Stimulated activated CD4-positive, alpha-beta T cell treated with anti-CD3 and anti-CD28 coated beads, Interleukin-1b, Interleukin-23, amount 100 ng/mL, for 4 hours (primary cell): Measurements from ENCODE around the gene ZBTB11.
"Not testable (repeated sequence)": the region's sequence is repeated elsewhere in the genome, so short reads cannot be mapped to it uniquely, and the experiment has no call there.

Experiments
- DNase-seq, 2 donors: peaks; one replicate each; pipeline ENCODE4 v3.0.0-alpha.2; 2020; ENCODE audit warnings: low read depth in 2 of 2

ZBTB11 gene

DNA sequence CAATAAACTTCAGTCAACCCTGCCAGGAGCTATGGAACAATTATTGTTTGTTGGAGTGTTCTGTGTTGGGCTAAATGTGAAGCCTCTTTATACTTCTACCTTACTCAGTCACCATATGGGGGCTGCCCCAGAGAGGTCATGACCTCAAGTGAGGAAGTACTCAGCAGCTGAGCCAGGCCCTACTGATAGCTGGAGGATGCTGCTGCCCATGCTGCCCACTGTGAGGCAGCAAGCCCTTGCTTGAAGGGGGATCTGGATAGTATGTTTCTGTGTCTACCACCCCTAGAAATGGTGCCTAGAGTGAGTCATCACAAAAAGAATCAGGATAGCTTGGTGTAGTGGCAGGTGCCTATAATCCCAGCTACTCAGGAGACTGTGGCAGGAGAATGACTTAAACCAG lies 14.0 kb upstream of the ZBTB11 start:
- DNase-seq: no peak

- DNase-seq: no peak
Measured at GRCh38 chr3:101689286-101689685, 12.4 kb upstream of the ZBTB11 start.

- DNase-seq: no peak
Measured at GRCh38 chr3:101687142-101687931, 10.4 kb upstream of the ZBTB11 start.

DNA sequence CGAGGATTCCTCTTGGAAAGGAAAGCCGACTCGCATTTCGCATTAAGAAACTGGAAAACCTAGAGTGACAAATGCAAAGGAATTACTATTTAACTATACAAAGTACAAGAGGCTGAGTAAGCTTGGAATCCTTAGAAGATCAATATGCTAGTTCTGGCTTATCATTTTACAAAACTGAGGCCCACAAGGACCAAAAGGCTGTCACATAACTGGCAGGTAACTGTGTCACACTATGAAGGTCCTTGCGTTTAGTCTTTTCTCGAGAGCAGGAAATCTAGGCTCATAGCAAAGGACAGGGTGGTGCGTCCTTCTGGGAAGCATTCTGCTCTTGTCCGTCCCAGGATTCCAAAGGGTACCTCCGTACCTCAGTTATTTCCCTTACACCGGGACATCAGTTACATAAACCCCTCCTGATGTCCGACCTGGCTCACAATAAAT lies 9.0 kb upstream of the ZBTB11 start:
- DNase-seq: no peak

GRCh38 chr3:101685050-101685400 lies 8.1 kb upstream of the ZBTB11 start:
- no peak for DNase-seq

DNA sequence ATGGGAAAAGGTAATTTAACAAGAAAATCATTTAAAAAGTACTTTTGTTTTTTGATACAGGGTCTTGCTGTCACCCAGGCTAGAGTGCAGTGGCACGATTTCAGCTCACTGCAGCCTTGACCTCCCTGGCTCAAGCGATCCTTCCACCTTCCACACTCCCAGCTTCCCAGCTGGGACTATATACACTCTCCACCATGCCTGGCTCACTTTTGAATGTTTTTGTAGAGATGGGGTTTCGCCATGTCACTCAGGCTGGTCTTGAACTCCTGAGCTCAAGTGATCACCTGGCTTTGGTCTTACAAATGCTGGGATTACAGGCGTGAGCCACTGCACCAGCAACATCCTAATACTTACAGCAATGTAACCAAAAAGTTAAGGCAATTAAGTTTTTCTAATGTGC lies 3.5 kb upstream of the ZBTB11 start:
- DNase-seq: no peak

DNA sequence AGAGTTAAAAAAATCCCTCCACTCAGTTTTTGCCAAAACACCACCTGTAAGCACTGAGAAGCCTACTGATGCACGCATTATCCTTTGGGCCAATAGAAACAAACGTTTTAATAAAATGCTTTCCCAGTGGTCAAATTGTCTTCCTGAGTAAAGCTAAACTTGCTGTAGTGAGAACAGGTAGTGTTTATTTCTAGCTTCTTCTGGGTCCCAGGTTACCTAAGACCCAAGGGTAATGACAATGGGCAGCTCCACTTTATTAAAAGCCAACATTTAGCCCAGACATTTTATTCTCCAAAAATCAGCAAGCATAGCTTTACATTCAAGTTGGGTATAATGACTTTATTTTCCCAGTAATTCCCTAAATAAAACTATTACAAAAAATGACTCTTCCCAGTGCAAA lies 1.9 kb upstream of the ZBTB11 start:
- not testable (repeated sequence) for DNase-seq

DNA sequence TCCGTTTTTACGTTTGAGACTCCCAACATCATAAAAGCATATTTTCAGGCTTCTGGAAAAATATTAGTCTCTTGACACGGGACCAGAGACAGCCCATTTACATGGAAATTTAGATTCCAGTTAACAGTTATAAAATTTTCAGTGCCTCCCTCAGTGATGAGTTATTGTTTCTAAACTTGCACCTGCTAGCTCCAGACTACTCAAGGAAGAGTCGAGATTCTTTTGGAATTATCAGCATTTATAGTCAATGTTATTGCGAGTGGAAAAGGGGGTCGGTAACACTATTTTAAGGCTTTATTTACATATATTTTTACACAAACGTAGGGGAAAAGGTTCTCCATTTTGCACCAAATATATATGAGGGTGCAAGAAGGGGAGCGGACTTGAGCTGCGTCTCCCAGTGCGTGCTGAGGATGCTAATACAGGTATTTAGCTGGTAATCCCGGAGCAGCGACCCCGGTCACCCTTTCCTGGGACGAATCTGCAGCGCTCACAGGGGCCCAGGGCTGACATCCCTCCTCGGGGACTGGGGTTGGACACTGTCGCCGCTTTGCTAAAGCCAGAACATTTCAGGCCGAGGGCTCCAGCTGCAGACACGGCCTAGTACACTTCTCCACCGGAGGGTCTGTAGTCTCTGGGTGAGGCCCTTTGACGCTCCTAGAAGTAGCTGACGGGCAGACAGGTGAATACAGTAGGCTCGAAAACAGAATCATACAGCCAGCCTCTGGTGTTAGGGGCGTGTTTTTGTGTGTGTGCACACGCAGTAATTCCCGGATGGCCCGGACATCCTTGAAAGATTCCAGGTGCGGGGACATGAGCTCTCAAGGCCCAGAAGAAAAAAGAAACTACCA lies 729 bp upstream of the ZBTB11 start:
- DNase-seq: no peak

- peak; percentile 81 to 97 for DNase-seq
Measured at GRCh38 chr3:101676216-101676764, 642 bp downstream of the ZBTB11 start.

DNA sequence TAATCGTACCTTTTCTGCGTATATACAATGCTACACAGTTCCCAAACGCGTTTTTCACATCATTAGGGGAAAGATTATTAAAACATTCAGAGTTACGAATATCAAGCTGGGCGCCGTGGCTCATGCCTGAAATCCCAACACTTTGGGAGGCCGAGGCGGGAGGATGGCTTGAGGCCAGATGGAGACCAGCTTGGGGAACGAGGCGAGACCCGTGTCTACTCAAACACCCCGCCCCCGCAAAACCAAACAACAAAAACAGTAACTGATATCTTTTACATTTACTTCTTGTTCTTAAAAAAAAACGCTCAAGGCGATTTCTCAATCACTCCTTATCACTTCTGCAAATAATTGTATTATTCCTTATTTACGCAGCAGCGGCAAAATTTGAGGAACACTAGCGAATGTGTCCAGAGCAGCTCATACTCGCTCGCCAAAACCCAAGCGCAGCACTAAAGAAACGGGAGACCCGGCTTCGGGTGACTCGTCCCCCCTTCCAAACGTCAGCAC lies 1.2 kb downstream of the ZBTB11 start:
- no peak for DNase-seq

GRCh38 chr3:101674518-101674917 lies 2.4 kb downstream of the ZBTB11 start:
- no peak for DNase-seq

DNA sequence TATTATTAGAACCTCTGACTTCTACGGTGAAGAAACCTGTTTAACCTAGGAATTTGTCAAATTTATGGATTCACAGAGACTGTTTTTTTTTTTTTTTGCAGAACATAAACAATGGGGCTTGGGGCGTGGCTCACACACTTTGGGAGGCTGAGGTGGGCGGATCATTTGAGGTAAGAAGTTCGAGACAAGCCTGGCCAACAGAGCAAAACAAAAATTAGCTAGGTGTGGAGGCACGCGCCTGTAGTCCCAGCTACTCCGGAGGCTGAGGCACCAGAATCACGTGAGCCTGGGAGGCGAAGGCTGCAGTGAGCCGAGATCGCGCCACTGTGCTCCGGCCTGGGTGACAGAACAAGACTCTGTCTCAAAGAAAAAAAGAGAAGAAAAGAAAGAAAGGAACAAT lies 3.0 kb downstream of the ZBTB11 start:
- DNase-seq: no peak

DNA sequence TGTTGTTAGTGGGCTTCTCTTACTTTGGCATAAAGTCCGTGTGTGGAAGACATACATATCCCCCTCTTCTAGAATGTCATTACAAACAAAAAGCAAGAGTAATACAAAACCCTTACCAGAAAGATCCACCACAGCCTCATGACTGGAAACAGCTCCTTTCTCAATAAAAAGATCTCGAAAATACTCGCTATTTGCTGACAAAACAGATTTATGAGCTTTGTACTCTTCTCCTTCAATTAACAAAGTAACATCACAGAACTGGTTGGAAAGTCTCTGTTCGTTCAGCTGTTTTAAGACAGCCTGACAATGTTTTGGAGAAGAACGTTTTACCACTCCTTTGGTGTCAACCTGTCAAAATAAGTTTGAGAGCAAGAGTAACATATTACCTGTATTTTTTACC lies 5.9 kb downstream of the ZBTB11 start:
- no peak for DNase-seq

GRCh38 chr3:101667844-101668243 lies 9.1 kb downstream of the ZBTB11 start:
- no peak for DNase-seq

- DNase-seq: no peak
Measured at GRCh38 chr3:101667331-101667730, 9.6 kb downstream of the ZBTB11 start.

DNA sequence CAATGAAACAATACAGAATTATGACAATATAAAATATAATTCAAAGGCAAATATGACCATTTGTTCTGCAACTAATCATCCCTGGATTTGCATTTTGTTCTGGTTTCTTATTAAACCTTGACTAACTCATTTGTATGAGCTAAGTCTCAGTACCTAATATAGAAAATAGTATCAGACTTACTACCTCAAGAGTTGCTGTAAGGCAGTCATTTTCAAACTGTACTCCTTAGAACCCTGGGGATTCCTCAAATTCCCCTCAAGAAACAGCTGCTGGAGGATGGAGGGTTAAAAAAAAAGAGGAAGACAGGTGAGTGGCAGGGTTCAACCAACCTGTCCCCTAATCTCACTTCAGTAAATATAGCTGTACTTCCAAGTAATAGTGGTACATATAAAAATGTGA lies 11.1 kb downstream of the ZBTB11 start:
- no peak for DNase-seq

DNA sequence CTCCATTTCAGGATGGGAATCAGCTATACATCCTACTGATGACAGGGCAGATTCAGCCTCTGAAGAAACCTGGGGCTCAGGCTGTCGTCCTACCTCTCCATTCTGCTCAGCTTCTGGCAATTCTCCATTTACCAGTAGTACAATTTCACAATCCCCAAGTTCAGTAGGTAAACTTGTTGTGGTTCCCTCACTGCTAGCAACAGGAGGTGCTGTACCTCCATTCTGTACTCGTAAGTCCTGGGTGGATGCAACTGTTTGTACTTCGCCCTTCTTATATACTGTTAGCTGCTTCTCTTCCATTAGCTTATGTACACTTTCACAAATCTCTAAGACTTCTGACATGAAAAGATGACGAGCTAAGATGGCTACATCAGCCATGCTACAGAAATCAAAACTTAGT lies 11.6 kb downstream of the ZBTB11 start:
- no peak for DNase-seq

DNA sequence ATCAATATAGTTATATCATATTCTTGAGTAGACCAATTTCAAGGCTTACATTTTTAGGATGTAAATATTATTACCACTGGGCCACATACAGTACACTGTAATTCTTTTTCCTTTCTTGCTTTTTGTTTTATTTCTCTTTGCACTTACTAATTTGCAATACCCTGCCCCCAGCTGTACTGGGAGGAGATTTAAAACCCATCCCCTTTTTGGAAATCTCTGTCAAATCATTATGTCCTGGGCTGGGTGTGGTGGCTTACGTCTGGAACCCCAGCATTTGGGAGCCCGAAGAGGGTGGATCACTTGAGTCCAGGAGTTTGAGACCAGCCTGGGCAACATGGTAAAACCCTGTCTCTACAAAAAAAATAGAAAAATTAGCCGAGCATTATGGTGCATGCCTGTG lies 16.2 kb downstream of the ZBTB11 start:
- DNase-seq: no peak

GRCh38 chr3:101656651-101657050 lies 20.3 kb downstream of the ZBTB11 start:
- no peak for DNase-seq

DNA sequence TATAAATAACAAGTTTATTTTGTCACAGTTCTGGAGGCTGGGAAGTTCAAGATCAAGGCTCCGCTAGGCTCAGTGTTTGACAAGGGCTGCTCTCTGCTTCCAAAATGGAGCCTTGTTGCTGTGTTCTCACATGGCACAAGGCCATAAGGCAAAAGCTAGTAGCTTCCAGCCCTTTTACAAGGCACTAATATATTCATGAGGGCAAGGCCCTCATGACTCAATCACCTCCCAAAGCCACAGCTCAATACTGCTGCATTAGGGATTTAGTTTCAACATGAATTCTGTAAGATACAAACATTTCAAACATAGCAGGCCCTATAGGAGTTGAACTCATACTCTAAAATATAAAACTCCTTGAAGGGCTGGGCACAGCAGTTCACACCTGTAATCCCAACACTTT lies 30.2 kb downstream of the ZBTB11 start:
- no peak for DNase-seq

DNA sequence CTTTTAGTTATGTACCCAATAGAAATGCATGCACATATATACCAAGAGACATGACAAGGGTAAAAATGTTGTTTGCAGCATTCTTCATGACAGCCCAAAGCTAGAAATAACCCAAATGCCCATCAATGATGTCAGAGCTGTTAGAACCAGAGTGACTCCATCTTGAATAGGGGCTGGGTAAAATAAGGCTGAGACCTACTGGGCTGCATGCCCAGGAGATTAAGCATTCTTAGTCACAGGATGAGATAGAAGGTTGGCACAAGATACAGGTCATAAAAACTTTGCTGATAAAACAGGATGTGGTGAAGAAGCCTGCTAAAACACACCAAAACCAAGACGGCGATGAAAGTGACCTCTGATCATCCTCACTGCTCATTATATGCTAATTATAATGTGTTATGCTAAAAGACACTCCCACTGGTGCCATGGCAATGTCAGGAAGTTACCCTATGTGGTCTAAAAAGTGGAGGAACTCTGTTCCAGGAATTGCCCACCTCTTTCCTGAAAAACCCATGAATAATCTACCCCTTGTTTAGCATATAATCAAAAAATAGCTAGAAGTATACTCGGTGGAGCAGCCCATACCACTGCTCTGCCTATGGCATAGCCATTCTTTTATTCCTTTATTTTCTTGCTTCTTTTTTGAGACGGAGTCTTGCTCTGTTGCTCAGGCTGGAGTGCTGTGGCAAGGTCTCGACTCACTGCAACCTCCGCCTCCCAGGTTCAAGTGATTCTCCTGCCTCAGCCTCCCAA lies 32.9 kb downstream of the ZBTB11 start:
- no peak for DNase-seq
